ENCODE results near the gene DRC1. TPM values are rescaled to one million over a fixed set of nuclear protein-coding genes. Genes with fewer than 3 reads are reported as not detected.

Gene DRC1
- polyA plus RNA-seq, 1 of the 3 experiments (the other 2 are of a cell fraction), result 0.18 TPM

DNA sequence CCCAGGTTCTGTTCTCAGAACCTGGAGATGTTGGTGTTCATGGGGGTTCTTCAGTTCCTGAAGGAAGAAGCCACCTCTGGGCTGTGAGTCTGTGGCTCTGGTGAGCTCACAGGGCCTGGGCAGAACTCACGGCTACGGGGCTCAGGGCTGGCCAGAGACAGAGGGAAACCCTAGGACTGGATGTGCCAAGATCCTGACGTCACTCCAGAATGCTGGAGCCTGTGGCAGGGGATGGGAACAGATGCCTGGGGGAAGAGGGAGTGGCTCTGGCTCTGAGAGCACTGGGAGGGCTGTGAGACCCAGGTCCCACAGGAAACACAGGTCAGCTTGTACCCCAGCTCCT is 76.2 kb downstream of the DRC1 start, which contains the start of gene OTOF (continued):
- TF ChIP-seq, protein P1, sequence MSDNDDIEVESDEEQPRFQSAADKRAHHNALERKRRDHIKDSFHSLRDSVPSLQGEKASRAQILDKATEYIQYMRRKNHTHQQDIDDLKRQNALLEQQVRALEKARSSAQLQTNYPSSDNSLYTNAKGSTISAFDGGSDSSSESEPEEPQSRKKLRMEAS (IDR thresholded peaks at IDR 0.05; ENCODE audit: low read depth), result no peak
- TF ChIP-seq, protein P2, sequence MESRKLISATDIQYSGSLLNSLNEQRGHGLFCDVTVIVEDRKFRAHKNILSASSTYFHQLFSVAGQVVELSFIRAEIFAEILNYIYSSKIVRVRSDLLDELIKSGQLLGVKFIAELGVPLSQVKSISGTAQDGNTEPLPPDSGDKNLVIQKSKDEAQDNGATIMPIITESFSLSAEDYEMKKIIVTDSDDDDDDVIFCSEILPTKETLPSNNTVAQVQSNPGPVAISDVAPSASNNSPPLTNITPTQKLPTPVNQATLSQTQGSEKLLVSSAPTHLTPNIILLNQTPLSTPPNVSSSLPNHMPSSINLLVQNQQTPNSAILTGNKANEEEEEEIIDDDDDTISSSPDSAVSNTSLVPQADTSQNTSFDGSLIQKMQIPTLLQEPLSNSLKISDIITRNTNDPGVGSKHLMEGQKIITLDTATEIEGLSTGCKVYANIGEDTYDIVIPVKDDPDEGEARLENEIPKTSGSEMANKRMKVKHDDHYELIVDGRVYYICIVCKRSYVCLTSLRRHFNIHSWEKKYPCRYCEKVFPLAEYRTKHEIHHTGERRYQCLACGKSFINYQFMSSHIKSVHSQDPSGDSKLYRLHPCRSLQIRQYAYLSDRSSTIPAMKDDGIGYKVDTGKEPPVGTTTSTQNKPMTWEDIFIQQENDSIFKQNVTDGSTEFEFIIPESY (IDR thresholded peaks at IDR 0.05; ENCODE audit: borderline replicate concordance, low read depth), result no peak
- no peak for TF ChIP-seq ELF1 (IDR thresholded peaks at IDR 0.05)

DNA sequence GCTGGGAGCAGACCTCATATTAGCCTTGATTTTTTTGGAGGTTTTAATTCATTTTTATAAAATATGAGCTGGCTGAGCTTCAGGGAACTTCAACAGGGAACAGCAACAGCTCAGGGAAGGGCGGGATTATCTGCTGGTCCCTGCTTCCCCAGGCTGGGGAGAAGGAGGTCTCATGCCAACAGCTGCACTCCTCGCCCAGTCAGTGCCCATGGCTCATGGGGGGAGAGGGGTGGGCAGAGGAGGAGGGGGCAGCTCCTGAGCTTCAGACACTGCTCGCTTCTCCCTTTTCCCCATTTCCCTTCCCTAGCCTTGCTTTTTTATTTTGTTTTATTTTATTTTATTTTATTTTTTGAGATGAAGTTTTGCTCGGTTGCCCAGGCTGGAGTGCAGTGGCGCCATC is 76.6 kb downstream of the DRC1 start:
- no peaks in the 10 kb centered on the region for H3K36me3 ChIP-seq (replicated peaks in 1 of 2; ENCODE audit: control insufficient read depth in 1 of 2, insufficient read depth in 2 of 2, low read length in 1 of 2)
- no peaks in the 10 kb centered on the region for H3K9me3 ChIP-seq
- no peak overlapping the region for H2AFZ ChIP-seq (ENCODE audit: low read depth)
- no peaks in the 10 kb centered on the region for H3K79me2 ChIP-seq (ENCODE audit: insufficient read depth)
- H3K9ac ChIP-seq, result no peak overlapping the region
- 74% methylated on average over 4 of the region's 5 CpGs for WGBS (ENCODE audit: low lambda C conversion rate)
- POLR2A ChIA-PET, result no interaction called here
- DNase-seq, result no peak
- no peaks in the 10 kb centered on the region for H3F3A ChIP-seq (replicated peaks; ENCODE audit: insufficient read depth)
- no peak overlapping the region for H3K27ac ChIP-seq (ENCODE audit: low read depth in 2 of 2, low read length in 1 of 2)
- no peak for TF ChIP-seq CTCF (IDR thresholded peaks at IDR 0.05)
- no peak for TF ChIP-seq YY1 (IDR thresholded peaks at IDR 0.05; ENCODE audit: low read depth)
- TF ChIP-seq FOXJ3 (CRISPR knock-in tag; IDR thresholded peaks at IDR 0.05), result no peak
- TF ChIP-seq, protein P3, sequence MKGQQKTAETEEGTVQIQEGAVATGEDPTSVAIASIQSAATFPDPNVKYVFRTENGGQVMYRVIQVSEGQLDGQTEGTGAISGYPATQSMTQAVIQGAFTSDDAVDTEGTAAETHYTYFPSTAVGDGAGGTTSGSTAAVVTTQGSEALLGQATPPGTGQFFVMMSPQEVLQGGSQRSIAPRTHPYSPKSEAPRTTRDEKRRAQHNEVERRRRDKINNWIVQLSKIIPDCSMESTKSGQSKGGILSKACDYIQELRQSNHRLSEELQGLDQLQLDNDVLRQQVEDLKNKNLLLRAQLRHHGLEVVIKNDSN (IDR thresholded peaks at IDR 0.05; ENCODE audit: borderline replicate concordance, low read depth), result no peak
- TF ChIP-seq MEF2A (IDR thresholded peaks at IDR 0.05; ENCODE audit: borderline replicate concordance, low read depth), result no peak
- TF ChIP-seq RXRA (IDR thresholded peaks at IDR 0.05; ENCODE audit: borderline replicate concordance, low read depth), result no peak
- TF ChIP-seq CHD2 (IDR thresholded peaks at IDR 0.05; ENCODE audit: low read length, partially characterized antibody), result no peak
- TF ChIP-seq, protein P2 (IDR thresholded peaks at IDR 0.05; ENCODE audit: borderline replicate concordance, low read depth), result no peak
- TF ChIP-seq TEAD4 (IDR thresholded peaks at IDR 0.05; ENCODE audit: borderline replicate concordance, insufficient read depth), result no peak
- TF ChIP-seq RFX5 (IDR thresholded peaks at IDR 0.05; ENCODE audit: low read length), result no peak
- TF ChIP-seq NRF1 (IDR thresholded peaks at IDR 0.05; ENCODE audit: low read depth, low read length), result no peak
- H3K27me3 ChIP-seq (ENCODE audit: insufficient read depth), result no peaks in the 10 kb centered on the region
- no peaks in the 10 kb centered on the region for H4K20me1 ChIP-seq (ENCODE audit: insufficient read depth)
- H3K4me3 ChIP-seq (ENCODE audit: low read depth in 2 of 2, low read length in 1 of 2), result no peak overlapping the region
- no peak overlapping the region for H3K4me2 ChIP-seq
- H3K4me1 ChIP-seq (ENCODE audit: control insufficient read depth in 1 of 2, insufficient read depth in 2 of 2, low read depth in 1 of 2, low read length in 1 of 2), result peaks cover 0 to 9% of the 10 kb centered on the region in 2 experiments; a peak in 1 of 4 replicates
- CTCF ChIA-PET, result interaction anchor here (1.1 to 2.5 kb wide), 4 partner anchors 9 to 148 kb away, joined by 4 to 8 read pairs (median 4); no protein-coding TSS in a partner anchor
- no peaks in the 10 kb centered on the region for H3K9me2 ChIP-seq

Measured in SK-N-SH (cell line).